OCI-LY7 (cell line): Measurements from ENCODE around the gene CNGA1.

Experiments used
- EZH2phosphoT487 ChIP-seq: fragments of 200-600 bp; sonication (generic); IDR thresholded peaks from 2 replicates; pipeline ENCODE4 v1.6.1; 2018; ENCODE audit warnings: low read depth, borderline replicate concordance, mild to moderate bottlenecking, mixed run types, antibody characterized with exemption, low read length, moderate library complexity, mixed read lengths
- TF ChIP-seq, protein P1 (sequence below): fragments of 200-600 bp; sonication (generic); conservative IDR thresholded peaks from 2 replicates; pipeline ENCODE4 v1.5.1; 2014; ENCODE audit warnings: mild to moderate bottlenecking, antibody characterized with exemption, low read length, moderate library complexity, mixed read lengths

DNA sequence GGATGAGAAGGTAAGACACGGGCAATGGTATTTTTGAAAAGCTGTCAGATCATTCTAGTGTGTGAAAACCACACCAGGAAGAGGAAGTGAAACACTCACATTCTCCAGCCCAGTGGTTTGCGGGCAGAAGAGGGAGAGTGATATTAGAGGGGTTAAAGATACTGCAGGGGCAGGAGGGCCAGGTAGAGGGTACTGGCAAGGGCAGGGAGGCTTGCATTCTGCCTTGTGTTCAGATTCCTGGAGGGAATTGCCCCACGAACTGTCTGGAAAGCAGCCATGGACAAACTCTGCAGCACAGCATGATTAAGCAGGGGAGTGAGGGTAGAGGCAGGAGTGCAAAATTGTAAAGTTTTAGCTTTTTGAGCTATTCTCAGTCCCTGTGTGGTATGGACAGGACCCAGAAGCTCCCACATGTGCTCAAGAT, 31.0 kb upstream of the CNGA1 start:
- TF ChIP-seq, protein P1, sequence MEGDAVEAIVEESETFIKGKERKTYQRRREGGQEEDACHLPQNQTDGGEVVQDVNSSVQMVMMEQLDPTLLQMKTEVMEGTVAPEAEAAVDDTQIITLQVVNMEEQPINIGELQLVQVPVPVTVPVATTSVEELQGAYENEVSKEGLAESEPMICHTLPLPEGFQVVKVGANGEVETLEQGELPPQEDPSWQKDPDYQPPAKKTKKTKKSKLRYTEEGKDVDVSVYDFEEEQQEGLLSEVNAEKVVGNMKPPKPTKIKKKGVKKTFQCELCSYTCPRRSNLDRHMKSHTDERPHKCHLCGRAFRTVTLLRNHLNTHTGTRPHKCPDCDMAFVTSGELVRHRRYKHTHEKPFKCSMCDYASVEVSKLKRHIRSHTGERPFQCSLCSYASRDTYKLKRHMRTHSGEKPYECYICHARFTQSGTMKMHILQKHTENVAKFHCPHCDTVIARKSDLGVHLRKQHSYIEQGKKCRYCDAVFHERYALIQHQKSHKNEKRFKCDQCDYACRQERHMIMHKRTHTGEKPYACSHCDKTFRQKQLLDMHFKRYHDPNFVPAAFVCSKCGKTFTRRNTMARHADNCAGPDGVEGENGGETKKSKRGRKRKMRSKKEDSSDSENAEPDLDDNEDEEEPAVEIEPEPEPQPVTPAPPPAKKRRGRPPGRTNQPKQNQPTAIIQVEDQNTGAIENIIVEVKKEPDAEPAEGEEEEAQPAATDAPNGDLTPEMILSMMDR = no peak
- TF ChIP-seq EZH2phosphoT487 = no peak
